Hematopoietic multipotent progenitor cell treated with erythropoietin and hydrocortisone succinate and interleukin-3 and kit ligand, for 17 days (in vitro differentiated cells): ENCODE data around the gene MAST2.
A peak's percentile ranks its signal among the peaks of the same experiment; 100 is the strongest.
"Not testable (repeated sequence)": the region's sequence is repeated elsewhere in the genome, so short reads cannot be mapped to it uniquely, and the experiment has no call there.

Experiments
- DNase-seq: peaks from one replicate; pipeline ENCODE4 v3.0.0-alpha.2; 2015; ENCODE audit warnings: low spot score

MAST2 gene

GRCh38 chr1:46021046-46021996 is 217.9 kb downstream of the MAST2 start:
- no peak for DNase-seq

- DNase-seq: no peak
Observed at GRCh38 chr1:46026531-46026930, 223.1 kb downstream of the MAST2 start.

- DNase-seq: no peak
Observed at GRCh38 chr1:46027788-46028573, 224.6 kb downstream of the MAST2 start.

DNA sequence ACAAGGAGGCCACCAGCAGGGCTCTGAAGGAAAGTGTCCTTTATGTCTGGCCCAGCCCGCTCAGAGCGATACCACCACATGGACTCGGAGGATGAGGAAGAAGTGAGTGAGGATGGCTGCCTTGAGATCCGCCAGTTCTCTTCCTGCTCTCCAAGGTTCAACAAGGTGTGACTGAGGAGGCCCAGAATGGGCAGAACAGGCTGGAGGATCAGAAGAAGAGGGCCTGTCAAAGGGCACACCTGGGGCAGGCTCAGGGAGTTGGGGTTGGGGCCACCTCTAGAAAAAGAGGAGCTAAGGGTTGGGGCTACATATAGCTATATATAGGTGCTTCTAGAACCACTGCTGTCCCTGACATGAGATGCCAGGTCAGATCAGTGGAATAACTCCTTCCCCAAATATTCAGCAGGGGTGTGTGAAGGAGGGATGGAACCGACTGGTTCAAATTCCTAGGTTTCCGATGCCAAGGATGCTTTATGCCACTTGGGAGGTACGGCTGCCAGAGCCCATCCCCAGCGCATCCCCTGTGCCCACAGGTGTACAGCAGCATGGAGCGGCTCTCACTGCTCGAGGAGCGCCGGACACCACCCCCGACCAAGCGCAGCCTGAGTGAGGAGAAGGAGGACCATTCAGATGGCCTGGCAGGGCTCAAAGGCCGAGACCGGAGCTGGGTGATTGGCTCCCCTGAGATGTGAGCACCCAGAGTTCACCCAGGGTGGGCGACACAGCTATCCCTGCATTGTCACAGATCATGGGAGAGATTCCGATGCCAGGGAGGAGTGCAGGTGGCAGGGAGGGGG is 226.9 kb downstream of the MAST2 start:
- DNase-seq: no peak

- DNase-seq: no peak
Observed at GRCh38 chr1:46030876-46031660, 227.7 kb downstream of the MAST2 start.

DNA sequence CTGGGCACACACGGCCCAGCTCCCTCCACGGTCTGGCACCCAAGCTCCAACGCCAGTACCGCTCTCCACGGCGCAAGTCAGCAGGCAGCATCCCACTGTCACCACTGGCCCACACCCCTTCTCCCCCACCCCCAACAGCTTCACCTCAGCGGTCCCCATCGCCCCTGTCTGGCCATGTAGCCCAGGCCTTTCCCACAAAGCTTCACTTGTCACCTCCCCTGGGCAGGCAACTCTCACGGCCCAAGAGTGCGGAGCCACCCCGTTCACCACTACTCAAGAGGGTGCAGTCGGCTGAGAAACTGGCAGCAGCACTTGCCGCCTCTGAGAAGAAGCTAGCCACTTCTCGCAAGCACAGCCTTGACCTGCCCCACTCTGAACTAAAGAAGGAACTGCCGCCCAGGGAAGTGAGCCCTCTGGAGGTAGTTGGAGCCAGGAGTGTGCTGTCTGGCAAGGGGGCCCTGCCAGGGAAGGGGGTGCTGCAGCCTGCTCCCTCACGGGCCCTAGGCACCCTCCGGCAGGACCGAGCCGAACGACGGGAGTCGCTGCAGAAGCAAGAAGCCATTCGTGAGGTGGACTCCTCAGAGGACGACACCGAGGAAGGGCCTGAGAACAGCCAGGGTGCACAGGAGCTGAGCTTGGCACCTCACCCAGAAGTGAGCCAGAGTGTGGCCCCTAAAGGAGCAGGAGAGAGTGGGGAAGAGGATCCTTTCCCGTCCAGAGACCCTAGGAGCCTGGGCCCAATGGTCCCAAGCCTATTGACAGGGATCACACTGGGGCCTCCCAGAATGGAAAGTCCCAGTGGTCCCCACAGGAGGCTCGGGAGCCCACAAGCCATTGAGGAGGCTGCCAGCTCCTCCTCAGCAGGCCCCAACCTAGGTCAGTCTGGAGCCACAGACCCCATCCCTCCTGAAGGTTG is 231.4 kb downstream of the MAST2 start:
- no peak for DNase-seq

GRCh38 chr1:46036894-46037839 is 233.8 kb downstream of the MAST2 start:
- peak; percentile 84 for DNase-seq

DNA sequence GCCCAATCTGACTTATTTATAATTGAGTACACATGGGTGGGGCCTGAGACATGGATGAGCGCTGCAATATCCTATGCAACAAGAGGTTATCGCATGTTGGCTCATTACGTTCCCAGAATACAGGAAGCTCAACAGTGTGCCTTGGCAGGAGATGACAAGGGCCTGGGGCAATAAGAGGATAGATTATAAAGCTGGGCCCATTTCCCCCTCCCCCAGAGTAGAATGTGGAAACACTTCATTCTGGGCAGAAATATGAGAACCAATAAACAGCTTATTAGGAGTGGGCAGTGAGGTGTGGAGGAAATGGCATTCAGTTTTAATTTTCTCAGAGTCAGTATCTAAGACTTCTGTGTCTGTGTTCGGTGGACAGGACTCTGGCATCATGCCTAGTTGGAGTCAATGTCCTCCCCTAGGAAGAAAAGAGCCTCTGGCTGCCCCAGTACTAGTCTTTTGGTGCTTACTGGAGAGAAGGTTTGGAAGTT is 236.2 kb downstream of the MAST2 start:
- no peak for DNase-seq

- DNase-seq: no peak
Observed at GRCh38 chr1:46041551-46041950, 238.1 kb downstream of the MAST2 start.

GRCh38 chr1:46041974-46042373 is 238.6 kb downstream of the MAST2 start:
- DNase-seq: no peak

DNA sequence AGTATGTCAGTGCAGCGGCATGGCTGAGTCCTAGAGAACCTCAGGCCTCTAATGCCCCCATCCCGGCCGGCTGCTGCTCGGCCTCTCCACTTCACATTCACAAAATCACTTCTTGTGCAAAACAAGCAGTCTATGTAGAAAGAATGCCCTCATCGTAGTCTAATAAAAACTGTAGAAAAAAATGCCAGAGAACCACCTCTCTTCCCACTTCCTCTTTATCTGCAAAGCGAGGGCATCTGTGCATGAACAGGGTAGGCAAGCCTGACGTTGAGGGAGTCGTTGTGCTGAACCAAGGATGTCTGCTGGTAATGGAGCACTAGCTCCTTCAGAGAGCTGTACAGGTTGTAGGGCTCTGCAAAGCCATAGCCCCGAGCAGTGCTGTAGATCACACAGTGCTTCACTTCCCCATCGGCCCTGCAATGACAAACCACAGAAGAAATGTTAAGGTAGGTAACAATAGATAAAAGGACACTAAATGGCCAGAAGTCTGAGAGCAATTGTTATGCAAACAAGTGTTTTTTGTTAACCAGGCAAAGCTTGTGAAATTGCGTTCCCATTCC is 240.1 kb downstream of the MAST2 start:
- DNase-seq: no peak

DNA sequence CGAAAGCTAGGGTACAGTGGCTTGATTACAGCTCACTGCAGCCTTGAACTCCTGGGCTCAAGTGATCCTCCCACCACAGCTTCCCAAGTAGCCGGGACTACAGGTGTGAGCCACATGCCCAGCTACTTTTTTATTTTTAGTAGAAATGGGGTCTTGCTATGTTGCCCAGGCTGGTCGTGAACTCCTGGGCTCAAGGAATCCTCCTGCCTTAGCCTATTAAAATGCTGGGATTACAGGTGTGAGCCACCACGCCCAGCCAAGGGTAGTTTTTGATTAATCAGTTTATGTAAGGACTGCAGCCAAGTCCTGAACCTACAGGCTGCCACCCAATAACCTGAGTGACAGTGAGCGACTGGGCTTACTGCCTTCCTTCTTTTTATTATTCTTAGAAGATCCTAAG is 240.7 kb downstream of the MAST2 start:
- no peak for DNase-seq

GRCh38 chr1:46053734-46054133 is 250.3 kb downstream of the MAST2 start:
- peak; percentile 61 for DNase-seq

GRCh38 chr1:46056325-46056724 is 252.9 kb downstream of the MAST2 start:
- DNase-seq: no peak

DNA sequence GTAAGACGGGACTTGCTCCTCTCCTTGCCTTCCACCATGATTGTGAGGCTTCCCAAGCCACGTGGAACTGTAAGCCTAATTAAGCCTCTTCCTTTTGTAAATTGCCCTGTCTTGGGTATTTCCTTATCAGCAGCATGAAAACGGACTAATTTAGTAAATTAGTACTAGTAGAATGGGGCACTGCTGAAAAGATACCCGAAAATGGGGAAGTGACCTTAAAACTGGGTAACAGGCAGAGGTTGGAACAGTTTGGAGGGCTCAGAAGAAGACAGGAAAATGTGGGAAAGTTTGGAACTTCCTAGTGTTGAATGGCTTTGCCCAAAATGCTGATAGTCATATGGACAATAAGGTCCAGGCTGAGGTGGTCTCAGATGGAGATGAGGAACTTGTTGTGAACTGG is 253.8 kb downstream of the MAST2 start:
- not testable (repeated sequence) for DNase-seq

- no peak for DNase-seq
Observed at GRCh38 chr1:46057781-46058180, 254.4 kb downstream of the MAST2 start.

GRCh38 chr1:46058936-46059335 is 255.5 kb downstream of the MAST2 start:
- no peak for DNase-seq

GRCh38 chr1:46061146-46061545 is 257.7 kb downstream of the MAST2 start:
- DNase-seq: no peak
